Astrocyte (in vitro differentiated cells and primary cell): Measurements from ENCODE around the gene CACNB1.

Source experiments
- EZH2 ChIP-seq: IDR thresholded peaks from 2 replicates; pipeline ENCODE4 v1.6.1; 2012; ENCODE audit warnings: mild to moderate bottlenecking, low read length, inconsistent platforms; ENCODE audit not compliant: insufficient read depth
- TF ChIP-seq, protein P1 (sequence below): IDR thresholded peaks from 2 replicates; pipeline ENCODE4 v1.5.1; 2011; ENCODE audit warnings: low read depth, mild to moderate bottlenecking, inconsistent platforms, low read length, moderate library complexity; ENCODE audit not compliant: insufficient read depth

DNA sequence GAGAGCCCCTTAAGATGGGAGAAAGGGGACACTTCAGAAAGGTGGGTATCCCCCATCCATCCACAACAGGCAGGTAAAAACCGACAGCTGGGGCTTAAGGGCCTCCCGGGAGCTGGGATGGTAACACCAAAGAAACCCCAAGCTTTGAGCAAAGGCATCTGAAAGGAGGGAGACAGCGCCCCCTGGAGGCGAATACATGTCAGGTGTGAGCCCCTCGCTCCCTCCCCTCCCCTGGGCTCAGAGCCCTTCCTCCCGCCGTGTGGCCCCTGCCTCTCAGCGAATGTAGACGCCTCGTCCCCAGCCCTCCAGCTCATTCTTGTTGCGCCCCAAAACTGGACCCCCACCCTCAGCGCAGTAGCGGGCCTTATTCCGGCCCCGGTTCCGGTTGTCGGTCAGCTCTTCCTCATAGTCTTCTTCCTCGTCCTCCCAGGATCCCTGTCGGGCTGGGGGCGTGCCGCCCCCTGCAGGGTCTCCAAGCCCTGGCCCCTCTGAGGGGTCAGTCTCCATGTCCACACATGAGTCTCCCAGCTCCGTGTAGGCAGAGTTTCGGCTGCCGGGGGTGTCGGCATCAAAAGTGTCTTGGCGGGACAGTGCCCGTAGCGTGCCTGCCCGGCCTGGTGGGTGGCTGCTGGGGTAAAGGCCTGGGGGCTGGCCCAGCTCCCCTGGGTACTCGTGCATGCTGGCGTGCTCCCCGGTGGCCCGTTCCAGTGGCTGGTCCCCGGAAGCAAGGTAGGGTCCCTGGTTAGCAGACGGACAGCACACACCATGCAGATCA is 22.4 kb downstream of the CACNB1 start:
- TF ChIP-seq, protein P1, sequence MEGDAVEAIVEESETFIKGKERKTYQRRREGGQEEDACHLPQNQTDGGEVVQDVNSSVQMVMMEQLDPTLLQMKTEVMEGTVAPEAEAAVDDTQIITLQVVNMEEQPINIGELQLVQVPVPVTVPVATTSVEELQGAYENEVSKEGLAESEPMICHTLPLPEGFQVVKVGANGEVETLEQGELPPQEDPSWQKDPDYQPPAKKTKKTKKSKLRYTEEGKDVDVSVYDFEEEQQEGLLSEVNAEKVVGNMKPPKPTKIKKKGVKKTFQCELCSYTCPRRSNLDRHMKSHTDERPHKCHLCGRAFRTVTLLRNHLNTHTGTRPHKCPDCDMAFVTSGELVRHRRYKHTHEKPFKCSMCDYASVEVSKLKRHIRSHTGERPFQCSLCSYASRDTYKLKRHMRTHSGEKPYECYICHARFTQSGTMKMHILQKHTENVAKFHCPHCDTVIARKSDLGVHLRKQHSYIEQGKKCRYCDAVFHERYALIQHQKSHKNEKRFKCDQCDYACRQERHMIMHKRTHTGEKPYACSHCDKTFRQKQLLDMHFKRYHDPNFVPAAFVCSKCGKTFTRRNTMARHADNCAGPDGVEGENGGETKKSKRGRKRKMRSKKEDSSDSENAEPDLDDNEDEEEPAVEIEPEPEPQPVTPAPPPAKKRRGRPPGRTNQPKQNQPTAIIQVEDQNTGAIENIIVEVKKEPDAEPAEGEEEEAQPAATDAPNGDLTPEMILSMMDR, result peak; percentile 60
- TF ChIP-seq EZH2, result no peak
